Smooth muscle cell (in vitro differentiated cells): ENCODE measurements around the gene TRIM52. TPM values are rescaled to one million over a fixed set of nuclear protein-coding genes. Genes with fewer than 3 reads are reported as not detected.
A peak's percentile ranks its signal among the peaks of the same experiment; 100 is the strongest.

Source experiments
- DNase-seq: peaks from one replicate; lab custom pipeline; 2025; ENCODE audit not compliant: unreplicated experiment; lab: John Stamatoyannopoulos, UW
- H2AFZ ChIP-seq: fragments of 200-600 bp; sonication (generic); 2 replicates; pipeline ENCODE4 v1.6.0; 2016; ENCODE audit warnings: antibody characterized with exemption, low read depth, mild to moderate bottlenecking
- H3F3A ChIP-seq: fragments of 200-600 bp; sonication (generic); 2 replicates; pipeline ENCODE4 v1.6.0; 2017; ENCODE audit warnings: antibody characterized with exemption, low read depth
- H3K27ac ChIP-seq: fragments of 200-600 bp; sonication (generic); 2 replicates; pipeline ENCODE4 v1.5.1; 2016; ENCODE audit warnings: low read depth, mild to moderate bottlenecking
- H3K27me3 ChIP-seq: fragments of 200-600 bp; sonication (generic); 2 replicates; pipeline ENCODE4 v1.6.1; 2016; ENCODE audit warnings: low read depth, mild to moderate bottlenecking
- H3K36me3 ChIP-seq: fragments of 200-600 bp; sonication (generic); 2 replicates; pipeline ENCODE4 v1.5.1; 2016; ENCODE audit warnings: low read depth
- H3K4me1 ChIP-seq: fragments of 200-600 bp; sonication (generic); 2 replicates; pipeline ENCODE4 v1.5.1; 2016; ENCODE audit warnings: low read depth
- H3K4me2 ChIP-seq: fragments of 200-600 bp; sonication (generic); 2 replicates; pipeline ENCODE4 v1.6.0; 2016; ENCODE audit warnings: mild to moderate bottlenecking
- H3K4me3 ChIP-seq: fragments of 200-600 bp; sonication (generic); 2 replicates; pipeline ENCODE4 v1.5.1; 2016; ENCODE audit warnings: mild to moderate bottlenecking
- H3K79me2 ChIP-seq: fragments of 200-600 bp; sonication (generic); 2 replicates; pipeline ENCODE4 v1.6.0; 2016; ENCODE audit warnings: low read depth, mild to moderate bottlenecking
- H3K9ac ChIP-seq: fragments of 200-600 bp; sonication (generic); 2 replicates; pipeline ENCODE4 v1.6.0; 2016; ENCODE audit warnings: low read depth
- H3K9me3 ChIP-seq: fragments of 200-600 bp; sonication (generic); replicated peaks from 2 replicates; pipeline ENCODE4 v1.5.1; 2016; ENCODE audit warnings: low read depth
- H4K20me1 ChIP-seq: fragments of 200-600 bp; sonication (generic); 2 replicates; pipeline ENCODE4 v1.6.0; 2016; ENCODE audit warnings: low read depth
- WGBS: methylation state at CpG from one replicate; pipeline ENCODE4 v1.1.7; 2016; ENCODE audit warnings: low lambda C conversion rate; 5-methylcytosine and 5-hydroxymethylcytosine counted together
- polyA plus RNA-seq: library from polyadenylated mRNA; unstranded; fragments of >200 nt; fragmentation: Nextera tagmentation; extraction: Ambion mirVana; gene quantifications from 2 replicates; pipeline ENCODE4 v1.2.1, GENCODE V29; 2016
- total RNA-seq: library from RNA; depleted of rRNA; stranded (reverse); fragments of >200 nt; gene quantifications from 2 replicates; pipeline ENCODE4 v1.2.3, GENCODE V29; 2014
- TF ChIP-seq, protein P1 (sequence below): fragments of 200-600 bp; sonication (generic); IDR thresholded peaks from 2 replicates; pipeline ENCODE4 v1.5.1; 2017; ENCODE audit warnings: borderline replicate concordance, mild to moderate bottlenecking, antibody characterized with exemption; ENCODE audit not compliant: insufficient read depth, poor library complexity, severe bottlenecking

TRIM52 gene
- total and polyA plus RNA-seq, 2 experiments from 2014 or later = 3.2 to 5.0 TPM

DNA sequence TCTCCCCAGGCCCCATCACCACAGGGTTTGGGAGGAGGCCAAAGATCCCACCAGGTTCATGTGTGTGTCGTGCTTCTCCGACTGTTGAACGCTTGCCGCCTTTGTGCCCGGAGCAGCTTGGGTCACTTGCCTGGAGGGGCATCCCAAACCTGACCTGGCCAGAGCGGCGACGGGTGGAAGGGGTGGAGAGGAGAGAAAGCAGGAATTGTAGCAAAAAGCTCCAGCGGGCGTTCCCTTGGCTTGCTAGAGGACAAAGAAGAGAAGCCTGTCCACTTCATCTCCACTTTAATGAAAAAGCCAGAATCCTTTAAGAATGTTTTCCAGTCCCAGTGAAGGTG is 40.8 kb downstream of the TRIM52 start:
- TF ChIP-seq, protein P1, sequence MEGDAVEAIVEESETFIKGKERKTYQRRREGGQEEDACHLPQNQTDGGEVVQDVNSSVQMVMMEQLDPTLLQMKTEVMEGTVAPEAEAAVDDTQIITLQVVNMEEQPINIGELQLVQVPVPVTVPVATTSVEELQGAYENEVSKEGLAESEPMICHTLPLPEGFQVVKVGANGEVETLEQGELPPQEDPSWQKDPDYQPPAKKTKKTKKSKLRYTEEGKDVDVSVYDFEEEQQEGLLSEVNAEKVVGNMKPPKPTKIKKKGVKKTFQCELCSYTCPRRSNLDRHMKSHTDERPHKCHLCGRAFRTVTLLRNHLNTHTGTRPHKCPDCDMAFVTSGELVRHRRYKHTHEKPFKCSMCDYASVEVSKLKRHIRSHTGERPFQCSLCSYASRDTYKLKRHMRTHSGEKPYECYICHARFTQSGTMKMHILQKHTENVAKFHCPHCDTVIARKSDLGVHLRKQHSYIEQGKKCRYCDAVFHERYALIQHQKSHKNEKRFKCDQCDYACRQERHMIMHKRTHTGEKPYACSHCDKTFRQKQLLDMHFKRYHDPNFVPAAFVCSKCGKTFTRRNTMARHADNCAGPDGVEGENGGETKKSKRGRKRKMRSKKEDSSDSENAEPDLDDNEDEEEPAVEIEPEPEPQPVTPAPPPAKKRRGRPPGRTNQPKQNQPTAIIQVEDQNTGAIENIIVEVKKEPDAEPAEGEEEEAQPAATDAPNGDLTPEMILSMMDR = no peak
- Histone ChIP-seq H3K9me3 (no peaks in the 10 kb centered on the region), H3K4me1 (no peaks in the 10 kb centered on the region), H2AFZ (no peak overlapping the region), H3K9ac (no peak overlapping the region), H3K4me3 (no peak overlapping the region), H3K27ac (no peak overlapping the region), H3K27me3 (no peaks in the 10 kb centered on the region), H3K79me2 (peaks cover 6% of the 10 kb centered on the region), H4K20me1 (no peaks in the 10 kb centered on the region), H3K36me3 (no peaks in the 10 kb centered on the region), H3F3A (peaks cover 28% of the 10 kb centered on the region), H3K4me2 (no peak overlapping the region)
- no peak for DNase-seq
- 96% methylated on average over 10 of the region's 10 CpGs for WGBS

DNA sequence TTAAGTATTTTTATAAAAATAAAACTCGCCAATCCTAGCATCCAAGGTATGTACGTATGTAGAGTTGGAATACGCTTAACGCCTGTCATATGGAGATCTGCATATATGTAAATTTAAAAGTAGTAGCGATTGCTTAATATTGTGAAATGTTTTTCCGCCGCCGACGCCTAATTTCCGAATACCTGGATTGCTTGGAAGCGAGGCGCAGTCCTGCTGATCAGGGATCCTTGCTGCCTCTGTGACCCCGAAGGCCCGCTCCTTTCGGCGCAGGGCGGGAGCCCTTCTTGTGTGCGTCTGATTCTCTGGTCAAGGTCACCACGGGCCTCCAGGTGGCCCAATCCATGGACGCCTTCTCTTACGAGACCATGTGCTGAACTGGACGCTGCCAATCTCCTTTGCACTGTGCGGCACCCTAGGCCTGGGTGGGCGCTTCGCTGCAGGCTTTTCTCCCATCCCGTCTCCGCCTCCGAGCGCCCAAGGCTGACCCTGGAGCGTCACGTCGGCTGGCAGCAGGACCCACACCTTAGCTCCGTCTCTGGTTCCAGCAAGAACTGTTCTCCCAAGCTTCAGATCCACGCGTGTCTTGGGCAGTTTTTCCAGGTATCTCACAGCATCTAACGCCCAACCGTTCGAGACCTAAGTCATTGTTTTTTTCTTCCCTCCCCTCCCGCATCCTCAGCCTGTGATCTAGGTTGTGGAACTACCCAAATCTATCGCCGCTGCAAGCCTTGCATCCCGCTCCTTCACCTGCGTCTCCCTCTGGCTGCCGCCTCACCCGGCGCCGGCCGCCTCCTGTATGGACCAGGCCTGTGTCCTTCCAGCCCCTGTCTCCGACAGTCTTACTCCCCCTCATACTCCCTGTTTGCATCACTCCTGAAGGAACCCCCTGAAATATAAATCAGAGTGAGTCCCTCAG is 41.4 kb downstream of the TRIM52 start:
- Histone ChIP-seq H3K4me1 (no peaks in the 10 kb centered on the region), H3K4me2 (no peak overlapping the region), H3K79me2 (peaks cover 6% of the 10 kb centered on the region), H3K9ac (no peak overlapping the region), H4K20me1 (no peaks in the 10 kb centered on the region), H3K27me3 (no peaks in the 10 kb centered on the region), H3F3A (peaks cover 28% of the 10 kb centered on the region), H3K36me3 (no peaks in the 10 kb centered on the region), H2AFZ (no peak overlapping the region), H3K9me3 (no peaks in the 10 kb centered on the region), H3K27ac (no peak overlapping the region), H3K4me3 (peak overlapping the region; percentile 47)
- TF ChIP-seq, protein P1 = no peak
- no peak for DNase-seq
- WGBS = 96% methylated on average over 49 of the region's 49 CpGs

DNA sequence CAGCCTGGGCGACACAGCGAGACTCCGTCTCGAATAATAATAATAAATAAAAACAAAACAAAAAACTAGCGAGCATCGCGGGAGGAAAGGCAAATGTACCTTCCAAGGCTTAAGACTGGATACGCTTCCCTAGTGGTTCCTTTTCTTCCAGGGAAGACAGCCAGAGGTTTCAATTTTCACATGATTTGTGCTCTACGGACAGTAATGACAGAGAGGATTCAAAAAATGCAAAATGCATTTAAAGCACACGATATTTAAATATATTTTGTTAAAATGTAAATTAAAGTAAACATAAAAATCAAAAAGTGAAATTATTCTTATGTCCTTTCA is 42.2 kb downstream of the TRIM52 start:
- Histone ChIP-seq H3K27ac (no peak overlapping the region), H4K20me1 (no peaks in the 10 kb centered on the region)

More for the DNA sequence above, 42.2 kb downstream of the TRIM52 start:
- 51% methylated on average over 10 of the region's 10 CpGs for WGBS
- Histone ChIP-seq H3K27me3 (no peaks in the 10 kb centered on the region), H3K9ac (no peak overlapping the region), H3K9me3 (no peaks in the 10 kb centered on the region), H3K4me2 (peak overlapping the region; percentile 76), H3K79me2 (peaks cover 1% of the 10 kb centered on the region), H3K4me3 (peak overlapping the region; percentile 47), H3K4me1 (no peaks in the 10 kb centered on the region), H3K36me3 (no peaks in the 10 kb centered on the region), H3F3A (peaks cover 28% of the 10 kb centered on the region), H2AFZ (peak overlapping the region; percentile 67)
- TF ChIP-seq, protein P1 = no peak
- no peak for DNase-seq
